ENCODE measurements around the gene MSANTD2. TPM values are rescaled to one million over a fixed set of nuclear protein-coding genes. Genes with fewer than 3 reads are reported as not detected.
A peak's percentile ranks its signal among the peaks of the same experiment; 100 is the strongest.

The MSANTD2 gene
- total and polyA plus RNA-seq, 9 of the 15 experiments (the other 6 are each of a cell fraction or from before 2014, with no cell fraction given) = 1.3 to 9.9 (median 5.3) TPM

GRCh38 chr11:124838805-124839127 lies 38.6 kb upstream of the MSANTD2 start:
- intact Hi-C loops (cut with micrococcal nuclease) (no loop called here), in situ Hi-C loops (cut with MboI) (loop anchor here (5.0 to 25.0 kb wide), 2 partner anchors 166 to 426 kb away; partner anchors contain the start of genes OR8B4, SIAE and SPA17)
- H3K9me3 ChIP-seq (replicated peaks; ENCODE audit: control insufficient read depth, insufficient read depth, low read depth, low read length) = no peaks in the 10 kb centered on the region
- no TSS peak for BruUV-seq (replicated peaks)
- no peak for ATAC-seq
- no peak for DNase-seq (ENCODE audit: extremely low read depth in 1 of 4, low spot score in 3 of 4)
- H3K9me1 ChIP-seq (ENCODE audit: control insufficient read depth, insufficient read depth, low read length) = no peaks in the 10 kb centered on the region
- POLR2A ChIA-PET = interaction anchor here (1.0 kb wide), 1 partner anchor 94 kb away, joined by 3 read pairs; no protein-coding TSS in a partner anchor
- no peak overlapping the region for H3K4me3 ChIP-seq
- peaks cover 0 to 16% of the 10 kb centered on the region in 2 experiments; a peak in 2 of 5 replicates for H3K4me1 ChIP-seq (replicated peaks in 1 of 2; ENCODE audit: control insufficient read depth in 2 of 2, insufficient read depth in 2 of 2, low read length in 2 of 2)
- 0 out of 2 replicates have a peak, but pooled peaks cover 4% of the 10 kb centered on the region for H4K20me1 ChIP-seq (replicated peaks; ENCODE audit: control insufficient read depth, insufficient read depth, low read length)
- WGBS (ENCODE audit: insufficient coverage, low coverage, missing lambda C conversion rate) = 5% methylated on average over 5 of the region's 5 CpGs
- no peaks in the 10 kb centered on the region for H3K36me3 ChIP-seq (ENCODE audit: control insufficient read depth, insufficient read depth, low read length)
- H2AFZ ChIP-seq (ENCODE audit: low read depth, low read length) = no peak overlapping the region
- no peak for FAIRE-seq
- no peak overlapping the region for H3K4me2 ChIP-seq (ENCODE audit: insufficient read depth, low read length)
- H3K27ac ChIP-seq (ENCODE audit: extremely low read depth, low read depth, low read length) = no peak overlapping the region
- no peaks in the 10 kb centered on the region for H3K79me2 ChIP-seq (ENCODE audit: control insufficient read depth, insufficient read depth, low read length)
- CTCF ChIA-PET (ENCODE audit: low intra/inter-chr PET ratio) = interaction anchor here (0.6 to 1.0 kb wide), 2 partner anchors 115 to 172 kb away, joined by 3 read pairs; no protein-coding TSS in a partner anchor
- no peak for TF ChIP-seq STAT5A (IDR thresholded peaks at IDR 0.05; ENCODE audit: borderline replicate concordance, low read length)
- no peak for TF ChIP-seq CHCHD3 (CRISPR knock-in tag; IDR thresholded peaks at IDR 0.05)
- TF ChIP-seq FOXP4 (CRISPR knock-in tag; IDR thresholded peaks at IDR 0.05; ENCODE audit: borderline replicate concordance) = no peak
- TF ChIP-seq NR3C1 (CRISPR knock-in tag; IDR thresholded peaks at IDR 0.05) = no peak
- TF ChIP-seq HIVEP1 (CRISPR knock-in tag; IDR thresholded peaks at IDR 0.05) = no peak
- TF ChIP-seq NR0B1 (IDR thresholded peaks at IDR 0.05; ENCODE audit: partially characterized antibody) = no peak
- TF ChIP-seq, protein P1, sequence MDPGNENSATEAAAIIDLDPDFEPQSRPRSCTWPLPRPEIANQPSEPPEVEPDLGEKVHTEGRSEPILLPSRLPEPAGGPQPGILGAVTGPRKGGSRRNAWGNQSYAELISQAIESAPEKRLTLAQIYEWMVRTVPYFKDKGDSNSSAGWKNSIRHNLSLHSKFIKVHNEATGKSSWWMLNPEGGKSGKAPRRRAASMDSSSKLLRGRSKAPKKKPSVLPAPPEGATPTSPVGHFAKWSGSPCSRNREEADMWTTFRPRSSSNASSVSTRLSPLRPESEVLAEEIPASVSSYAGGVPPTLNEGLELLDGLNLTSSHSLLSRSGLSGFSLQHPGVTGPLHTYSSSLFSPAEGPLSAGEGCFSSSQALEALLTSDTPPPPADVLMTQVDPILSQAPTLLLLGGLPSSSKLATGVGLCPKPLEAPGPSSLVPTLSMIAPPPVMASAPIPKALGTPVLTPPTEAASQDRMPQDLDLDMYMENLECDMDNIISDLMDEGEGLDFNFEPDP (CRISPR knock-in tag; IDR thresholded peaks at IDR 0.05) = no peak
- TF ChIP-seq ELF4 (CRISPR knock-in tag; IDR thresholded peaks at IDR 0.05) = no peak
- no peak for TF ChIP-seq RAD21 (CRISPR knock-in tag; conservative IDR thresholded peaks at IDR 0.05 in 1 of 2, IDR thresholded peaks at IDR 0.05 in 1 of 2)
- TF ChIP-seq VEZF1 (CRISPR knock-in tag; IDR thresholded peaks at IDR 0.05) = no peak
- no peak for TF ChIP-seq THRB (CRISPR knock-in tag; conservative IDR thresholded peaks at IDR 0.05)
- no peak for TF ChIP-seq ZNF551 (CRISPR knock-in tag; IDR thresholded peaks at IDR 0.05)
- H3K27me3 ChIP-seq (ENCODE audit: control insufficient read depth in 2 of 2, insufficient read depth in 2 of 2, low read length in 2 of 2) = peaks cover 52 to 60% of the 10 kb centered on the region in 2 experiments
- H3K9ac ChIP-seq (ENCODE audit: insufficient read depth in 1 of 2, low read depth in 2 of 2, low read length in 2 of 2) = peak overlapping the region in 1 of 2 experiments; percentile 56; a peak in 1 of 4 replicates
